NT2/D1 (cell line): ENCODE measurements around the gene ARL10.

ENCODE experiments used
- SUZ12 ChIP-seq: IDR thresholded peaks from 2 replicates; pipeline ENCODE4 v1.6.1; 2011; ENCODE audit not compliant: insufficient read length, insufficient read depth; ENCODE audit errors: extremely low read depth
- YY1 ChIP-seq: IDR thresholded peaks from 2 replicates; pipeline ENCODE4 v1.6.1; 2011; ENCODE audit not compliant: insufficient read length, insufficient read depth
- ZNF274 ChIP-seq: IDR thresholded peaks from 2 replicates; pipeline ENCODE4 v1.6.1; 2011; ENCODE audit warnings: mild to moderate bottlenecking, low read depth, low read length

- no peak for TF ChIP-seq YY1
- no peak for TF ChIP-seq SUZ12
- TF ChIP-seq ZNF274 = no peak
Observed at GRCh38 chr5:176415952-176416924, 51.0 kb downstream of the ARL10 start, which contains the start of gene CLTB.
